HL-60 (cell line): ENCODE data around the gene EPS8L1.

ENCODE experiments used
- TF ChIP-seq, protein P1 (sequence below): IDR thresholded peaks from one replicate; pipeline ENCODE4 v1.5.1; 2011; ENCODE audit warnings: low read length, control low read depth, inconsistent platforms; ENCODE audit not compliant: insufficient read depth
- TF ChIP-seq, protein P2 (sequence below): IDR thresholded peaks from 2 replicates; pipeline ENCODE4 v1.6.1; 2012; ENCODE audit warnings: low read depth; ENCODE audit not compliant: insufficient replicate concordance

DNA sequence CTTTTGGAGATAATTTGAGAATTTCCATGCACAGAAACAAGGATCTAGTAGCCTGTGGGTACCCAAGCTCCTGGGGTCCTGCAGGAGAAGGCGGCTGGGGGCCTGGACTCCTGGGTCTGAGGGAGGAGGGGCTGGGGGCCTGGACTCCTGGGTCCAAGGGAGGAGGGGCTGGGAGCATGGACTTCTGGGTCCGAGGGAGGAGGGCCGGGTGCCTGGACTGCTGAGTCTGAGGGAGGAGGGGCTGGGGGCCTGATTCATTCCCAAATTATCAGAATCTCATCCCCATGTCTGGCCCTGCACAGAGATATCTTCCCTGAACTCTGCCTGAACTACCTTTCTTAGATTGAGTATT lies 12.2 kb upstream of the EPS8L1 start:
- TF ChIP-seq, protein P1, sequence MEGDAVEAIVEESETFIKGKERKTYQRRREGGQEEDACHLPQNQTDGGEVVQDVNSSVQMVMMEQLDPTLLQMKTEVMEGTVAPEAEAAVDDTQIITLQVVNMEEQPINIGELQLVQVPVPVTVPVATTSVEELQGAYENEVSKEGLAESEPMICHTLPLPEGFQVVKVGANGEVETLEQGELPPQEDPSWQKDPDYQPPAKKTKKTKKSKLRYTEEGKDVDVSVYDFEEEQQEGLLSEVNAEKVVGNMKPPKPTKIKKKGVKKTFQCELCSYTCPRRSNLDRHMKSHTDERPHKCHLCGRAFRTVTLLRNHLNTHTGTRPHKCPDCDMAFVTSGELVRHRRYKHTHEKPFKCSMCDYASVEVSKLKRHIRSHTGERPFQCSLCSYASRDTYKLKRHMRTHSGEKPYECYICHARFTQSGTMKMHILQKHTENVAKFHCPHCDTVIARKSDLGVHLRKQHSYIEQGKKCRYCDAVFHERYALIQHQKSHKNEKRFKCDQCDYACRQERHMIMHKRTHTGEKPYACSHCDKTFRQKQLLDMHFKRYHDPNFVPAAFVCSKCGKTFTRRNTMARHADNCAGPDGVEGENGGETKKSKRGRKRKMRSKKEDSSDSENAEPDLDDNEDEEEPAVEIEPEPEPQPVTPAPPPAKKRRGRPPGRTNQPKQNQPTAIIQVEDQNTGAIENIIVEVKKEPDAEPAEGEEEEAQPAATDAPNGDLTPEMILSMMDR, result no peak
- TF ChIP-seq, protein P2, sequence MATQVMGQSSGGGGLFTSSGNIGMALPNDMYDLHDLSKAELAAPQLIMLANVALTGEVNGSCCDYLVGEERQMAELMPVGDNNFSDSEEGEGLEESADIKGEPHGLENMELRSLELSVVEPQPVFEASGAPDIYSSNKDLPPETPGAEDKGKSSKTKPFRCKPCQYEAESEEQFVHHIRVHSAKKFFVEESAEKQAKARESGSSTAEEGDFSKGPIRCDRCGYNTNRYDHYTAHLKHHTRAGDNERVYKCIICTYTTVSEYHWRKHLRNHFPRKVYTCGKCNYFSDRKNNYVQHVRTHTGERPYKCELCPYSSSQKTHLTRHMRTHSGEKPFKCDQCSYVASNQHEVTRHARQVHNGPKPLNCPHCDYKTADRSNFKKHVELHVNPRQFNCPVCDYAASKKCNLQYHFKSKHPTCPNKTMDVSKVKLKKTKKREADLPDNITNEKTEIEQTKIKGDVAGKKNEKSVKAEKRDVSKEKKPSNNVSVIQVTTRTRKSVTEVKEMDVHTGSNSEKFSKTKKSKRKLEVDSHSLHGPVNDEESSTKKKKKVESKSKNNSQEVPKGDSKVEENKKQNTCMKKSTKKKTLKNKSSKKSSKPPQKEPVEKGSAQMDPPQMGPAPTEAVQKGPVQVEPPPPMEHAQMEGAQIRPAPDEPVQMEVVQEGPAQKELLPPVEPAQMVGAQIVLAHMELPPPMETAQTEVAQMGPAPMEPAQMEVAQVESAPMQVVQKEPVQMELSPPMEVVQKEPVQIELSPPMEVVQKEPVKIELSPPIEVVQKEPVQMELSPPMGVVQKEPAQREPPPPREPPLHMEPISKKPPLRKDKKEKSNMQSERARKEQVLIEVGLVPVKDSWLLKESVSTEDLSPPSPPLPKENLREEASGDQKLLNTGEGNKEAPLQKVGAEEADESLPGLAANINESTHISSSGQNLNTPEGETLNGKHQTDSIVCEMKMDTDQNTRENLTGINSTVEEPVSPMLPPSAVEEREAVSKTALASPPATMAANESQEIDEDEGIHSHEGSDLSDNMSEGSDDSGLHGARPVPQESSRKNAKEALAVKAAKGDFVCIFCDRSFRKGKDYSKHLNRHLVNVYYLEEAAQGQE, result no peak
